ENCODE results near the gene AJM1.
A peak's percentile ranks its signal among the peaks of the same experiment; 100 is the strongest.
"Not testable (repeated sequence)": the region's sequence is repeated elsewhere in the genome, so short reads cannot be mapped to it uniquely, and the experiment has no call there.

Gene AJM1

GRCh38 chr9:136799079-136799853 lies 43.0 kb upstream of the AJM1 start:
- Histone ChIP-seq H3K9me2 (replicated peaks; ENCODE audit: control insufficient read depth, low read length) (no peaks in the 10 kb centered on the region), H4K20me1 (ENCODE audit: control insufficient read depth, insufficient read depth, low read depth, low read length) (no peaks in the 10 kb centered on the region; the same call in 1 of the 2 replicates), H3K9me3 (ENCODE audit: control insufficient read depth, insufficient read depth, low read length) (no peaks in the 10 kb centered on the region), H3K4me1 (ENCODE audit: control insufficient read depth, low read length) (peaks cover 43% of the 10 kb centered on the region), H3K4me2 (ENCODE audit: low read length) (peak overlapping the region; percentile 98), H3K27me3 (ENCODE audit: control insufficient read depth, low read length) (peaks cover 30% of the 10 kb centered on the region), H3F3A (ENCODE audit: control insufficient read depth, insufficient read depth) (0 out of 2 replicates have a peak, but pooled peaks cover 7% of the 10 kb centered on the region), H3K36me3 (ENCODE audit: control insufficient read depth, low read length) (no peaks in the 10 kb centered on the region), H3K27ac (ENCODE audit: low read depth, low read length) (no peak overlapping the region), H3K79me2 (ENCODE audit: control insufficient read depth, low read length) (no peaks in the 10 kb centered on the region), H3K4me3 (ENCODE audit: low read length) (peak overlapping the region; percentile 70)
- TF ChIP-seq EZH2phosphoT487 (IDR thresholded peaks at IDR 0.05; ENCODE audit: borderline replicate concordance, low read length) (peak; percentile 60; the same call in 1 of the 2 replicates), CTCF (IDR thresholded peaks at IDR 0.05; ENCODE audit: low read depth, low read length, poor library complexity, severe bottlenecking) (no peak)

GRCh38 chr9:136799854-136800657 lies 42.2 kb upstream of the AJM1 start:
- H3K27ac ChIP-seq (ENCODE audit: low read depth, low read length) = no peak overlapping the region

GRCh38 chr9:136802321-136802720 lies 40.0 kb upstream of the AJM1 start:
- peaks cover 27% of the 10 kb centered on the region for H3K27me3 ChIP-seq (ENCODE audit: control insufficient read depth, low read length)
- H3K9me3 ChIP-seq (ENCODE audit: control insufficient read depth, insufficient read depth, low read length) = no peaks in the 10 kb centered on the region
- TF ChIP-seq CTCF (IDR thresholded peaks at IDR 0.05; ENCODE audit: low read depth, low read length, poor library complexity, severe bottlenecking) (no peak), EZH2phosphoT487 (IDR thresholded peaks at IDR 0.05; ENCODE audit: borderline replicate concordance, low read length) (no peak)
- no peaks in the 10 kb centered on the region; the same call in 1 of the 2 replicates for H4K20me1 ChIP-seq (ENCODE audit: control insufficient read depth, insufficient read depth, low read depth, low read length)
- no peak overlapping the region for H3K4me2 ChIP-seq (ENCODE audit: low read length)
- H3K4me3 ChIP-seq (ENCODE audit: low read length) = no peak overlapping the region
- no peaks in the 10 kb centered on the region for H3K9me2 ChIP-seq (replicated peaks; ENCODE audit: control insufficient read depth, low read length)
- H3K4me1 ChIP-seq (ENCODE audit: control insufficient read depth, low read length) = peaks cover 37% of the 10 kb centered on the region
- peaks cover 10% of the 10 kb centered on the region for H3K79me2 ChIP-seq (ENCODE audit: control insufficient read depth, low read length)
- peaks cover 20% of the 10 kb centered on the region for H3K36me3 ChIP-seq (ENCODE audit: control insufficient read depth, low read length)
- no peak overlapping the region for H3K27ac ChIP-seq (ENCODE audit: low read depth, low read length)
- H3F3A ChIP-seq (ENCODE audit: control insufficient read depth, insufficient read depth) = 0 out of 2 replicates have a peak, but pooled peaks cover 7% of the 10 kb centered on the region

More at GRCh38 chr9:136799854-136800657, 42.2 kb upstream of the AJM1 start:
- Histone ChIP-seq H3K36me3 (ENCODE audit: control insufficient read depth, low read length) (peaks cover 4% of the 10 kb centered on the region; the same call in 1 of the 2 replicates), H3K79me2 (ENCODE audit: control insufficient read depth, low read length) (no peaks in the 10 kb centered on the region), H3K4me1 (ENCODE audit: control insufficient read depth, low read length) (peaks cover 43% of the 10 kb centered on the region), H3K27me3 (ENCODE audit: control insufficient read depth, low read length) (peaks cover 30% of the 10 kb centered on the region), H4K20me1 (ENCODE audit: control insufficient read depth, insufficient read depth, low read depth, low read length) (no peaks in the 10 kb centered on the region; the same call in 1 of the 2 replicates), H3K4me3 (ENCODE audit: low read length) (peak overlapping the region; percentile 70), H3K9me3 (ENCODE audit: control insufficient read depth, insufficient read depth, low read length) (no peaks in the 10 kb centered on the region), H3K4me2 (ENCODE audit: low read length) (peak overlapping the region; percentile 98), H3F3A (ENCODE audit: control insufficient read depth, insufficient read depth) (0 out of 2 replicates have a peak, but pooled peaks cover 7% of the 10 kb centered on the region), H3K9me2 (replicated peaks; ENCODE audit: control insufficient read depth, low read length) (no peaks in the 10 kb centered on the region)
- TF ChIP-seq EZH2phosphoT487 (IDR thresholded peaks at IDR 0.05; ENCODE audit: borderline replicate concordance, low read length) (no peak), CTCF (IDR thresholded peaks at IDR 0.05; ENCODE audit: low read depth, low read length, poor library complexity, severe bottlenecking) (no peak)

GRCh38 chr9:136803009-136803550 lies 39.2 kb upstream of the AJM1 start:
- not testable (repeated sequence) for H3K9me3 ChIP-seq (ENCODE audit: control insufficient read depth, insufficient read depth, low read length); H3K4me3 ChIP-seq (ENCODE audit: low read length); H3F3A ChIP-seq (ENCODE audit: control insufficient read depth, insufficient read depth); H3K4me2 ChIP-seq (ENCODE audit: low read length); H3K27ac ChIP-seq (ENCODE audit: low read depth, low read length); H4K20me1 ChIP-seq (ENCODE audit: control insufficient read depth, insufficient read depth, low read depth, low read length); H3K9me2 ChIP-seq (replicated peaks; ENCODE audit: control insufficient read depth, low read length)
- peaks cover 37% of the 10 kb centered on the region for H3K4me1 ChIP-seq (ENCODE audit: control insufficient read depth, low read length)
- peaks cover 15% of the 10 kb centered on the region for H3K79me2 ChIP-seq (ENCODE audit: control insufficient read depth, low read length)
- H3K36me3 ChIP-seq (ENCODE audit: control insufficient read depth, low read length) = peaks cover 20% of the 10 kb centered on the region
- peaks cover 27% of the 10 kb centered on the region for H3K27me3 ChIP-seq (ENCODE audit: control insufficient read depth, low read length)
